HepG2 (cell line): ENCODE measurements around the gene RPP25L. TPM values are rescaled to one million over a fixed set of nuclear protein-coding genes. Genes with fewer than 3 reads are reported as not detected.

Experiments used
- ATAC-seq: fragments of 200-7000 bp; cut with Tn5 transposase; 3 replicates; pipeline ENCODE4 v1.9.1; 2020; ENCODE audit warnings: mild to moderate bottlenecking, moderate library complexity
- BruUV-seq: library from RNA; stranded (reverse); fragments of 400-500 nt; replicated peaks from 2 replicates; lab custom pipeline; 2021; lab: Mats Ljungman, UMichigan
- CTCF ChIA-PET: fragments of 300-600 bp; formaldehyde crosslinking; extraction: SDS; loops from one replicate; lab custom pipeline; 2021; ENCODE audit warnings: low total read pairs, inconsistent platforms, low intra/inter-chr PET ratio; lab: Yijun Ruan, JAX
- POLR2A ChIA-PET: fragments of 350-600 bp; sonication (Branson Sonifier 250); formaldehyde crosslinking; loops from one replicate; lab custom pipeline; 2020; ENCODE audit warnings: antibody characterized with exemption, inconsistent platforms; lab: Yijun Ruan, JAX
- DNase-seq: peaks from one replicate; pipeline ENCODE4 v3.0.0-alpha.2; 2015; ENCODE audit warnings: low spot score
- FAIRE-seq: peaks from 3 replicates; lab custom pipeline; 2011; peaks lifted over from hg19 to GRCh38; lab: Jason Lieb, UNC
- H2AFZ ChIP-seq: one replicate; pipeline ENCODE4 v1.6.1; 2011; ENCODE audit warnings: low read length, inconsistent platforms
- H3K27ac ChIP-seq: fragments of 300-600 bp; 3 replicates; pipeline ENCODE4 v1.8.0; 2011; ENCODE audit warnings: mixed run types, mild to moderate bottlenecking, mixed read lengths, low read length, inconsistent platforms; ENCODE audit not compliant: insufficient read depth; ENCODE audit errors: extremely low read length
- H3K27me3 ChIP-seq, 2 experiments: fragments of 200-600 bp in 1 of 2; 2 replicates in 1 of 2; 3 replicates in 1 of 2; pipeline versions ENCODE4 v1.6.0 to v1.8.0; 2011; ENCODE audit warnings: low read length in 2 of 2, mild to moderate bottlenecking in 2 of 2, moderate library complexity in 2 of 2, inconsistent platforms in 1 of 2; ENCODE audit not compliant: insufficient read depth in 2 of 2, control insufficient read depth in 1 of 2
- H3K36me3 ChIP-seq, 2 experiments: fragments of 200-600 bp in 1 of 2; replicated peaks in 1 of 2; 2 replicates in 1 of 2; 3 replicates in 1 of 2; pipeline versions ENCODE4 v1.5.1 to v1.8.0; 2011; ENCODE audit warnings: low read length in 2 of 2, inconsistent platforms in 1 of 2; ENCODE audit not compliant: insufficient read depth in 2 of 2, control insufficient read depth in 1 of 2
- H3K4me1 ChIP-seq: 2 replicates; pipeline ENCODE4 v1.5.1; 2012; ENCODE audit warnings: low read length, inconsistent platforms; ENCODE audit not compliant: insufficient read depth
- H3K4me2 ChIP-seq: 2 replicates; pipeline ENCODE4 v1.6.0; 2011; ENCODE audit warnings: low read depth, low read length, inconsistent platforms
- H3K4me3 ChIP-seq, 3 experiments: fragments of 200-600 bp in 1 of 3; sonication (generic), shearing (Covaris generic) in 1 of 3; replicated peaks in 1 of 3; 2 replicates each; pipeline ENCODE4 v1.5.1; 2011 to 2016; ENCODE audit warnings: low read length in 3 of 3, inconsistent platforms in 2 of 3, low read depth in 2 of 3, mild to moderate bottlenecking in 2 of 3, control low read depth in 1 of 3, mixed read lengths in 1 of 3; ENCODE audit not compliant: insufficient read depth in 1 of 3
- H3K79me2 ChIP-seq: one replicate; pipeline ENCODE4 v1.6.1; 2011; ENCODE audit warnings: low read length, inconsistent platforms; ENCODE audit not compliant: insufficient read depth
- H3K9ac ChIP-seq: 2 replicates; pipeline ENCODE4 v1.6.0; 2011; ENCODE audit warnings: mild to moderate bottlenecking, low read depth, low read length, inconsistent platforms; ENCODE audit not compliant: insufficient read depth
- H3K9me3 ChIP-seq: 2 replicates; pipeline ENCODE4 v1.5.1; 2012; ENCODE audit warnings: mild to moderate bottlenecking, low read length
- H4K20me1 ChIP-seq: 2 replicates; pipeline ENCODE4 v1.6.0; 2011; ENCODE audit warnings: inconsistent platforms, mild to moderate bottlenecking, low read length, moderate library complexity; ENCODE audit not compliant: insufficient read depth
- CENPX ChIP-seq: sonication (generic); formaldehyde crosslinking; IDR thresholded peaks from 2 replicates; pipeline ENCODE4 v1.9.0; 2021; ENCODE audit warnings: mild to moderate bottlenecking, missing genetic modification reagents, moderate library complexity
- GLI4 ChIP-seq: sonication (generic); formaldehyde crosslinking; IDR thresholded peaks from 2 replicates; pipeline ENCODE4 v1.5.1; 2020; ENCODE audit warnings: missing genetic modification reagents, mild to moderate bottlenecking, moderate library complexity, borderline replicate concordance
- ISL2 ChIP-seq: sonication (generic); formaldehyde crosslinking; IDR thresholded peaks from 2 replicates; pipeline ENCODE4 v1.5.0; 2020; ENCODE audit warnings: missing genetic modification reagents
- JDP2 ChIP-seq: sonication (generic); formaldehyde crosslinking; IDR thresholded peaks from 2 replicates; pipeline ENCODE4 v1.8.1; 2022; ENCODE audit warnings: missing genetic modification reagents, borderline replicate concordance
- NR3C1 ChIP-seq: sonication (generic); formaldehyde crosslinking; IDR thresholded peaks from 2 replicates; pipeline ENCODE4 v1.4.0; 2020; ENCODE audit warnings: missing genetic modification reagents
- PITX1 ChIP-seq: sonication (generic); formaldehyde crosslinking; IDR thresholded peaks from 2 replicates; pipeline ENCODE4 v1.5.1; 2020; ENCODE audit warnings: mild to moderate bottlenecking, missing genetic modification reagents
- SP5 ChIP-seq: IDR thresholded peaks from 2 replicates; pipeline ENCODE4 v1.6.1; 2016; ENCODE audit warnings: low read depth, borderline replicate concordance
- STAG1 ChIP-seq: sonication (generic); formaldehyde crosslinking; IDR thresholded peaks from 2 replicates; pipeline ENCODE4 v1.4.0; 2020; ENCODE audit warnings: missing genetic modification reagents
- ZBTB3 ChIP-seq: sonication (generic); formaldehyde crosslinking; IDR thresholded peaks from 2 replicates; pipeline ENCODE4 v1.4.0; 2020; ENCODE audit warnings: low read depth, mild to moderate bottlenecking, moderate library complexity, missing genetic modification reagents, borderline replicate concordance
- ZMYM2 ChIP-seq: sonication (generic); formaldehyde crosslinking; IDR thresholded peaks from 2 replicates; pipeline ENCODE4 v1.8.0; 2022; ENCODE audit warnings: mild to moderate bottlenecking, missing genetic modification reagents
- ZNF317 ChIP-seq: sonication (generic); formaldehyde crosslinking; IDR thresholded peaks from 2 replicates; pipeline ENCODE4 v1.5.0; 2020; ENCODE audit warnings: mild to moderate bottlenecking, missing genetic modification reagents
- ZNF781 ChIP-seq: sonication (generic); formaldehyde crosslinking; IDR thresholded peaks from 2 replicates; pipeline ENCODE4 v1.5.1; 2020; ENCODE audit warnings: borderline replicate concordance, mild to moderate bottlenecking, missing genetic modification reagents; ENCODE audit errors: not compliant biosample characterization
- WGBS: methylation state at CpG from one replicate; pipeline ENCODE4 v1.1.6; 2017; ENCODE audit warnings: low lambda C conversion rate; 5-methylcytosine and 5-hydroxymethylcytosine counted together
- in situ Hi-C: cut with HindIII; loops from 2 replicates; pipeline ENCODE4 v1.10.0; 2017; ENCODE audit warnings: low pct_unique_long_range_greater_than_20kb; ENCODE audit not compliant: extremely low pct_ligation_motif_present
- intact Hi-C: fragments of 100-400 bp; cut with micrococcal nuclease; formaldehyde crosslinking; loops from one replicate; pipeline ENCODE4 v1.10.0; 2022; ENCODE audit not compliant: unreplicated experiment
- polyA plus RNA-seq, 8 experiments: library from polyadenylated mRNA; depleted of rRNA in 3 of 8; stranded (reverse) in 7 of 8; unstranded in 1 of 8; fragments of >200 nt; fragmentation: Illumina TruSeq in 4 of 8; extraction: Trizol in 4 of 8; gene quantifications; 2 replicates each; pipeline versions ENCODE4 v1.2.1 to v1.2.3, GENCODE V29; 2011 to 2016; ENCODE audit warnings: low read depth in 4 of 8, missing spikeins in 1 of 8, mixed read lengths in 1 of 8; ENCODE audit not compliant: insufficient read depth in 1 of 8
- total RNA-seq, 5 experiments: library from RNA; depleted of rRNA; stranded (reverse); fragments of >200 nt; fragmentation: Illumina TruSeq; extraction: Trizol; gene quantifications; 2 replicates each; pipeline ENCODE4 v1.2.3, GENCODE V29; 2016; ENCODE audit warnings: low read depth in 1 of 5
- TF ChIP-seq, protein P1 (sequence below): sonication (generic); formaldehyde crosslinking; IDR thresholded peaks from 2 replicates; pipeline ENCODE4 v1.5.1; 2020; ENCODE audit warnings: missing genetic modification reagents, mild to moderate bottlenecking, borderline replicate concordance
- TF ChIP-seq, protein P2 (sequence below): fragments of 450-650 bp; IDR thresholded peaks from 2 replicates; pipeline ENCODE4 v1.6.1; 2017; ENCODE audit warnings: mild to moderate bottlenecking
- TF ChIP-seq, protein P3 (sequence below): sonication (generic); formaldehyde crosslinking; IDR thresholded peaks from 2 replicates; pipeline ENCODE4 v1.8.1; 2023; ENCODE audit warnings: mild to moderate bottlenecking, inconsistent platforms, moderate library complexity, missing genetic modification reagents, borderline replicate concordance
- TF ChIP-seq, protein P4 (sequence below): sonication (generic); formaldehyde crosslinking; IDR thresholded peaks from 2 replicates; pipeline ENCODE4 v1.8.1; 2023; ENCODE audit warnings: mild to moderate bottlenecking, missing genetic modification reagents

The RPP25L gene
- total and polyA plus RNA-seq, 2 of the 13 experiments (the other 11 are each of a cell fraction or from before 2014, with no cell fraction given), result 24.5 to 27.3 TPM

DNA sequence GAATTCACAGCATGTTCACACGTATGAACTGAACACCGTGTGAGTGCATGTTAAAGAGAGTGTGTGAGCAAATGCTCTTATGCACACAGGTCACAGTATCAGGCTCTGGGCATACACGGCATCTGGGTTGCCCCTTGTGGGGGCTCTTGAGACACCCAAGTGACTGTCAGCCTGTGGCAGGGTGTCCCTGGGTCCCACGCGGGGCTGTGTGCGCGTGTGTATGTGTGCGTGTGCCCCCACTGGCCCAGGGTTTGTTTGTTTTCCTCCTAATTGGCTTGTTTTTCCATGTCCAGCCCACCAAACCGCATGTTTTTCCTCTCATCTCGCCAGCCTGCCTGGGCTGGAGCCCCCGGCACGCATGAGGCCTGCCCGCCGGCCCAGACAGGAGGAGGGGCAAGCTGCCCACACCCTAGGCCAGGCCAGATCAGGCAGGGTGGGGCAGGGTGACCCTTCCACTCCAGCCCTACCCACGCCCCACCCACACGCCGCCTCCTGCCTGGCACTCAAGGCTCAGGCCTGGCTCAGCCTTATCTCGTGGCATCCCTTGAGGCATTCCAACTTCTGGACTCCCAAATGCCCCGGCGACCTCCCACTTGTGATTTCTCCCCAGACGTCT, 51.2 kb downstream of the RPP25L start:
- Histone ChIP-seq H3K27me3 (peaks cover 2 to 47% of the 10 kb centered on the region in 2 experiments; a peak in 3 of 5 replicates), H4K20me1 (no peaks in the 10 kb centered on the region; the same call in 1 of the 2 replicates), H3K4me2 (peak overlapping the region; percentile 63), H3K27ac (no peak overlapping the region), H3K4me3 (no peak overlapping the region)
- WGBS, result 48% methylated on average over 17 of the region's 21 CpGs
- TF ChIP-seq JDP2 (CRISPR knock-in tag) (no peak), SP5 (no peak), ZNF781 (CRISPR knock-in tag) (no peak), GLI4 (CRISPR knock-in tag) (no peak), ZBTB3 (CRISPR knock-in tag) (no peak), PITX1 (no peak), ZNF317 (CRISPR knock-in tag) (no peak), CENPX (CRISPR knock-in tag) (no peak), STAG1 (no peak), NR3C1 (CRISPR knock-in tag) (no peak), ISL2 (CRISPR knock-in tag) (no peak), ZMYM2 (CRISPR knock-in tag) (no peak)
- TF ChIP-seq, protein P1, sequence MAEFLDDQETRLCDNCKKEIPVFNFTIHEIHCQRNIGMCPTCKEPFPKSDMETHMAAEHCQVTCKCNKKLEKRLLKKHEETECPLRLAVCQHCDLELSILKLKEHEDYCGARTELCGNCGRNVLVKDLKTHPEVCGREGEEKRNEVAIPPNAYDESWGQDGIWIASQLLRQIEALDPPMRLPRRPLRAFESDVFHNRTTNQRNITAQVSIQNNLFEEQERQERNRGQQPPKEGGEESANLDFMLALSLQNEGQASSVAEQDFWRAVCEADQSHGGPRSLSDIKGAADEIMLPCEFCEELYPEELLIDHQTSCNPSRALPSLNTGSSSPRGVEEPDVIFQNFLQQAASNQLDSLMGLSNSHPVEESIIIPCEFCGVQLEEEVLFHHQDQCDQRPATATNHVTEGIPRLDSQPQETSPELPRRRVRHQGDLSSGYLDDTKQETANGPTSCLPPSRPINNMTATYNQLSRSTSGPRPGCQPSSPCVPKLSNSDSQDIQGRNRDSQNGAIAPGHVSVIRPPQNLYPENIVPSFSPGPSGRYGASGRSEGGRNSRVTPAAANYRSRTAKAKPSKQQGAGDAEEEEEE (CRISPR knock-in tag), result no peak
- TF ChIP-seq, protein P2, sequence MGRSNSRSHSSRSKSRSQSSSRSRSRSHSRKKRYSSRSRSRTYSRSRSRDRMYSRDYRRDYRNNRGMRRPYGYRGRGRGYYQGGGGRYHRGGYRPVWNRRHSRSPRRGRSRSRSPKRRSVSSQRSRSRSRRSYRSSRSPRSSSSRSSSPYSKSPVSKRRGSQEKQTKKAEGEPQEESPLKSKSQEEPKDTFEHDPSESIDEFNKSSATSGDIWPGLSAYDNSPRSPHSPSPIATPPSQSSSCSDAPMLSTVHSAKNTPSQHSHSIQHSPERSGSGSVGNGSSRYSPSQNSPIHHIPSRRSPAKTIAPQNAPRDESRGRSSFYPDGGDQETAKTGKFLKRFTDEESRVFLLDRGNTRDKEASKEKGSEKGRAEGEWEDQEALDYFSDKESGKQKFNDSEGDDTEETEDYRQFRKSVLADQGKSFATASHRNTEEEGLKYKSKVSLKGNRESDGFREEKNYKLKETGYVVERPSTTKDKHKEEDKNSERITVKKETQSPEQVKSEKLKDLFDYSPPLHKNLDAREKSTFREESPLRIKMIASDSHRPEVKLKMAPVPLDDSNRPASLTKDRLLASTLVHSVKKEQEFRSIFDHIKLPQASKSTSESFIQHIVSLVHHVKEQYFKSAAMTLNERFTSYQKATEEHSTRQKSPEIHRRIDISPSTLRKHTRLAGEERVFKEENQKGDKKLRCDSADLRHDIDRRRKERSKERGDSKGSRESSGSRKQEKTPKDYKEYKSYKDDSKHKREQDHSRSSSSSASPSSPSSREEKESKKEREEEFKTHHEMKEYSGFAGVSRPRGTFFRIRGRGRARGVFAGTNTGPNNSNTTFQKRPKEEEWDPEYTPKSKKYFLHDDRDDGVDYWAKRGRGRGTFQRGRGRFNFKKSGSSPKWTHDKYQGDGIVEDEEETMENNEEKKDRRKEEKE, result no peak
- TF ChIP-seq, protein P3, sequence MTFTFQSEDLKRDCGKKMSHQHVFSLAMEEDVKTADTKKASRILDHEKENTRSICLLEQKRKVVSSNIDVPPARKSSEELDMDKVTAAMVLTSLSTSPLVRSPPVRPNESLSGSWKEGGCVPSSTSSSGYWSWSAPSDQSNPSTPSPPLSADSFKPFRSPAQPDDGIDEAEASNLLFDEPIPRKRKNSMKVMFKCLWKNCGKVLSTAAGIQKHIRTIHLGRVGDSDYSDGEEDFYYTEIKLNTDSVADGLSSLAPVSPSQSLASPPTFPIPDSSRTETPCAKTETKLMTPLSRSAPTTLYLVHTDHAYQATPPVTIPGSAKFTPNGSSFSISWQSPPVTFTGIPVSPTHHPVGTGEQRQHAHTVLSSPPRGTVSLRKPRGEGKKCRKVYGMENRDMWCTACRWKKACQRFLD (CRISPR knock-in tag), result no peak
- TF ChIP-seq, protein P4, sequence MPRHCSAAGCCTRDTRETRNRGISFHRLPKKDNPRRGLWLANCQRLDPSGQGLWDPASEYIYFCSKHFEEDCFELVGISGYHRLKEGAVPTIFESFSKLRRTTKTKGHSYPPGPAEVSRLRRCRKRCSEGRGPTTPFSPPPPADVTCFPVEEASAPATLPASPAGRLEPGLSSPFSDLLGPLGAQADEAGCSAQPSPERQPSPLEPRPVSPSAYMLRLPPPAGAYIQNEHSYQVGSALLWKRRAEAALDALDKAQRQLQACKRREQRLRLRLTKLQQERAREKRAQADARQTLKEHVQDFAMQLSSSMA (CRISPR knock-in tag), result no peak
- TF ChIP-seq, all 625 proteins: peak for 0
- ATAC-seq, result peak; percentile 7; the same call in 2 of the 3 replicates
- no peaks in the 10 kb centered on the region for H3K36me3 ChIP-seq
- no TSS peak for BruUV-seq
- no peaks in the 10 kb centered on the region for H3K79me2 ChIP-seq
- CTCF ChIA-PET, result no interaction called here
- H2AFZ ChIP-seq, result no peak overlapping the region
- in situ Hi-C loops (no loop called here), intact Hi-C loops (no loop called here)
- FAIRE-seq, result no peak
- POLR2A ChIA-PET, result no interaction called here
- DNase-seq, result no peak
- H3K9ac ChIP-seq, result no peak overlapping the region
- no peaks in the 10 kb centered on the region for H3K9me3 ChIP-seq
- H3K4me1 ChIP-seq, result peaks cover 20% of the 10 kb centered on the region
